Ascending aorta (tissue), 2 donors: ENCODE results near the gene ANKRD66. TPM values are rescaled to one million over a fixed set of nuclear protein-coding genes. Genes with fewer than 3 reads are reported as not detected.

Experiments used
- DNase-seq, 2 donors: peaks; one replicate each; pipeline ENCODE4 v3.0.0-alpha.2; 2019; ENCODE audit warnings: low spot score in 2 of 2
- H3K27ac ChIP-seq, 2 donors: fragments of 200-600 bp; sonication (generic); one replicate each; pipeline ENCODE4 v1.5.1; 2016 to 2017; ENCODE audit warnings: mild to moderate bottlenecking in 1 of 2
- H3K27me3 ChIP-seq: fragments of 200-600 bp; sonication (generic); one replicate; pipeline ENCODE4 v1.5.1; 2017
- H3K36me3 ChIP-seq, 2 donors: fragments of 200-600 bp; sonication (generic); one replicate each; pipeline ENCODE4 v1.5.1; 2016
- H3K4me1 ChIP-seq, 2 donors: fragments of 200-600 bp; sonication (generic); one replicate each; pipeline ENCODE4 v1.5.1; 2016 to 2017; ENCODE audit warnings: mild to moderate bottlenecking in 1 of 2
- H3K4me3 ChIP-seq, 2 donors: fragments of 200-600 bp; sonication (generic); one replicate each; pipeline ENCODE4 v1.5.1; 2016 to 2017; ENCODE audit warnings: mild to moderate bottlenecking in 1 of 2
- H3K9me3 ChIP-seq, 2 donors: fragments of 200-600 bp; sonication (generic); one replicate each; pipeline ENCODE4 v1.5.1; 2016
- CTCF ChIP-seq, 3 experiments: fragments of 200-600 bp in 2 of 3; fragments of 450-650 bp in 1 of 3; sonication (generic) in 2 of 3; IDR thresholded peaks; one replicate each; pipeline ENCODE4 v1.5.1; 2016 to 2019; ENCODE audit warnings: antibody characterized with exemption in 3 of 3, mild to moderate bottlenecking in 1 of 3, moderate library complexity in 1 of 3
- intact Hi-C: fragments of 100-400 bp; cut with DNase I; formaldehyde crosslinking; loops from one replicate; pipeline ENCODE4 v1.15.1; 2023
- total RNA-seq: library from RNA; depleted of rRNA; stranded (reverse); fragments of >200 nt; gene quantifications from one replicate; pipeline ENCODE4 v1.1.0, GENCODE V29; 2016

The ANKRD66 gene
- total RNA-seq, 1 donor from 2014 or later: not detected

GRCh38 chr6:46776070-46776712 lies 29.5 kb downstream of the ANKRD66 start:
- Histone ChIP-seq H3K36me3 (no peaks in the 10 kb centered on the region), H3K27me3 (no peaks in the 10 kb centered on the region), H3K4me1 (no peaks in the 10 kb centered on the region), H3K9me3 (no peaks in the 10 kb centered on the region), H3K27ac (no peak overlapping the region), H3K4me3 (no peak overlapping the region)
- DNase-seq: no peak
- intact Hi-C loops: no loop called here
- no peak for TF ChIP-seq CTCF (IDR thresholded peaks at IDR 0.05)

GRCh38 chr6:46777476-46778346 lies 31.0 kb downstream of the ANKRD66 start:
- intact Hi-C loops: no loop called here
- no peak overlapping the region for H3K27ac ChIP-seq

GRCh38 chr6:46781478-46782378 lies 35.0 kb downstream of the ANKRD66 start:
- intact Hi-C loops: loop anchor here (2.0 to 5.0 kb wide), 2 partner anchors 561 to 689 kb away; no protein-coding TSS in a partner anchor
- peak in 1 of 2 donors; percentile 77 for DNase-seq
- H3K36me3 ChIP-seq: no peaks in the 10 kb centered on the region
- no peaks in the 10 kb centered on the region for H3K4me1 ChIP-seq
- peak in 2 of 3 experiments; percentile 48 to 64 for TF ChIP-seq CTCF (IDR thresholded peaks at IDR 0.05)
- H3K27me3 ChIP-seq: no peaks in the 10 kb centered on the region
- H3K4me3 ChIP-seq: no peak overlapping the region
- H3K27ac ChIP-seq: no peak overlapping the region
- no peaks in the 10 kb centered on the region for H3K9me3 ChIP-seq

More at GRCh38 chr6:46777476-46778346, 31.0 kb downstream of the ANKRD66 start:
- no peak for DNase-seq
- Histone ChIP-seq H3K4me1 (no peaks in the 10 kb centered on the region), H3K4me3 (no peak overlapping the region), H3K27me3 (no peaks in the 10 kb centered on the region), H3K36me3 (no peaks in the 10 kb centered on the region), H3K9me3 (no peaks in the 10 kb centered on the region)
- TF ChIP-seq CTCF (IDR thresholded peaks at IDR 0.05): no peak

GRCh38 chr6:46784535-46784934 lies 37.8 kb downstream of the ANKRD66 start:
- H3K36me3 ChIP-seq: no peaks in the 10 kb centered on the region
- H3K4me1 ChIP-seq: no peaks in the 10 kb centered on the region
- no peak for TF ChIP-seq CTCF (IDR thresholded peaks at IDR 0.05)
- H3K9me3 ChIP-seq: no peaks in the 10 kb centered on the region
- no peak overlapping the region for H3K27ac ChIP-seq
- H3K27me3 ChIP-seq: no peaks in the 10 kb centered on the region
- intact Hi-C loops: loop anchor here (5.0 kb wide), 1 partner anchor 692 kb away; no protein-coding TSS in a partner anchor
- no peak overlapping the region for H3K4me3 ChIP-seq
- DNase-seq: no peak

- H3K4me3 ChIP-seq: no peak overlapping the region
- H3K36me3 ChIP-seq: no peaks in the 10 kb centered on the region
- H3K27me3 ChIP-seq: no peaks in the 10 kb centered on the region
- intact Hi-C loops: no loop called here
- H3K9me3 ChIP-seq: no peaks in the 10 kb centered on the region
- H3K27ac ChIP-seq: no peak overlapping the region
- TF ChIP-seq CTCF (IDR thresholded peaks at IDR 0.05): no peak
- no peaks in the 10 kb centered on the region for H3K4me1 ChIP-seq
- no peak for DNase-seq
Observed at GRCh38 chr6:46787871-46788540, 41.3 kb downstream of the ANKRD66 start.
